HG03520 (cell line): ENCODE measurements around the gene ANKUB1.

Source experiments
- ATAC-seq: cut with Tn5 transposase; IDR thresholded peaks from one replicate; pipeline ENCODE4 v1.9.1; 2021; ENCODE audit warnings: mild to moderate bottlenecking, moderate library complexity; ENCODE audit not compliant: unreplicated experiment

The ANKUB1 gene

GRCh38 chr3:149713730-149714654 lies 78.4 kb downstream of the ANKUB1 start:
- no peak for ATAC-seq
